ENCODE results near the gene RPA3.

DNA sequence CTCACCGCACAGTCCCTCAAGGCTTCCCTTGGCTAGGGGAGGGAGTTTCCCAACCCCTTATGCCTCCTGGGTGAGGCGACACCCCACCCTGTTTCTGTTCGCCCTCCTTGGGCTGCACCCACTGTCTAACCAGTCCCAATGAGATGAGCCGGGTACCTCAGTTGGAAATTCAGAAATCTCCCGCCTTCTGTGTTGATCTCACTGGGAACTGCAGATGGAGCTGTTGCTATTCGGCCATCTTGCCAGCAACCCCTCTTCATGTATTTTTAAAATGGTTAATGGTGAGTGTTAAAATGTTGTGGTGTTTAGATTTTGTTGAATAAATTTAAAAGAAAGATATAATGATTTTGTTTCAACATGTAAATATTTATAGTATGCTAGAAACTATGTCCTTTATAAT lies 55.9 kb downstream of the RPA3 start:
- TF ChIP-seq CTCF (IDR thresholded peaks at IDR 0.05) (no peak), POLR2A (IDR thresholded peaks at IDR 0.05) (no peak), EP300 (IDR thresholded peaks at IDR 0.05) (no peak)
